Hepatocyte (in vitro differentiated cells): ENCODE results near the gene PTS. TPM values are rescaled to one million over a fixed set of nuclear protein-coding genes. Genes with fewer than 3 reads are reported as not detected.
A peak's percentile ranks its signal among the peaks of the same experiment; 100 is the strongest.

Source experiments
- DNase-seq: peaks from one replicate; pipeline ENCODE4 v3.0.0-alpha.2; 2016; ENCODE audit warnings: low spot score
- H2AFZ ChIP-seq: fragments of 200-600 bp; sonication (generic); 2 replicates; pipeline ENCODE4 v1.6.0; 2016; ENCODE audit warnings: antibody characterized with exemption, mild to moderate bottlenecking
- H3K27ac ChIP-seq: fragments of 200-600 bp; sonication (generic); 2 replicates; pipeline ENCODE4 v1.5.1; 2016; ENCODE audit warnings: mild to moderate bottlenecking
- H3K27me3 ChIP-seq: fragments of 200-600 bp; sonication (generic); 2 replicates; pipeline ENCODE4 v1.6.1; 2016
- H3K36me3 ChIP-seq: fragments of 200-600 bp; sonication (generic); replicated peaks from 2 replicates; pipeline ENCODE4 v1.5.1; 2016; ENCODE audit warnings: low read depth; ENCODE audit not compliant: insufficient read depth
- H3K4me1 ChIP-seq: fragments of 200-600 bp; sonication (generic); 2 replicates; pipeline ENCODE4 v1.5.1; 2016; ENCODE audit warnings: mild to moderate bottlenecking, moderate library complexity; ENCODE audit not compliant: insufficient read depth
- H3K4me2 ChIP-seq: fragments of 200-600 bp; sonication (generic); 2 replicates; pipeline ENCODE4 v1.6.0; 2016
- H3K4me3 ChIP-seq: fragments of 200-600 bp; sonication (generic); 2 replicates; pipeline ENCODE4 v1.5.1; 2016; ENCODE audit warnings: mild to moderate bottlenecking
- H3K79me2 ChIP-seq: fragments of 200-600 bp; sonication (generic); 2 replicates; pipeline ENCODE4 v1.6.0; 2017; ENCODE audit warnings: mild to moderate bottlenecking
- H3K9me2 ChIP-seq: fragments of 200-600 bp; sonication (generic); replicated peaks from 2 replicates; pipeline ENCODE4 v1.6.0; 2017; ENCODE audit warnings: mild to moderate bottlenecking; ENCODE audit not compliant: insufficient read depth
- H3K9me3 ChIP-seq: fragments of 200-600 bp; sonication (generic); 2 replicates; pipeline ENCODE4 v1.5.1; 2016; ENCODE audit warnings: low read depth, mild to moderate bottlenecking
- H4K20me1 ChIP-seq: fragments of 200-600 bp; sonication (generic); 2 replicates; pipeline ENCODE4 v1.6.0; 2016; ENCODE audit warnings: mild to moderate bottlenecking; ENCODE audit not compliant: insufficient read depth, poor library complexity, severe bottlenecking
- EZH2 ChIP-seq: fragments of 200-600 bp; sonication (generic); IDR thresholded peaks from 2 replicates; pipeline ENCODE4 v1.6.1; 2016; ENCODE audit warnings: antibody characterized with exemption, mild to moderate bottlenecking, borderline replicate concordance
- EZH2phosphoT487 ChIP-seq: fragments of 200-600 bp; sonication (generic); IDR thresholded peaks from one replicate; pipeline ENCODE4 v1.6.1; 2018; ENCODE audit warnings: antibody characterized with exemption, mild to moderate bottlenecking, low read depth, moderate library complexity; ENCODE audit not compliant: unreplicated experiment, severe bottlenecking
- WGBS: methylation state at CpG from one replicate; pipeline ENCODE4 v1.1.6; 2016; ENCODE audit warnings: low lambda C conversion rate; ENCODE audit errors: missing lambda C conversion rate; 5-methylcytosine and 5-hydroxymethylcytosine counted together
- polyA plus RNA-seq: library from polyadenylated mRNA; unstranded; fragments of >200 nt; fragmentation: Nextera tagmentation; extraction: Ambion mirVana; gene quantifications from 2 replicates; pipeline ENCODE4 v1.2.1, GENCODE V29; 2016
- total RNA-seq: library from RNA; depleted of rRNA; stranded (reverse); fragments of >200 nt; gene quantifications from 2 replicates; pipeline ENCODE4 v1.2.3, GENCODE V29; 2014
- TF ChIP-seq, protein P1 (sequence below): fragments of 200-600 bp; sonication (generic); IDR thresholded peaks from 2 replicates; pipeline ENCODE4 v1.5.1; 2016; ENCODE audit warnings: antibody characterized with exemption, mild to moderate bottlenecking; ENCODE audit not compliant: poor library complexity

The PTS gene
- total and polyA plus RNA-seq, 2 experiments from 2014 or later: 44.3 to 84.6 TPM

DNA sequence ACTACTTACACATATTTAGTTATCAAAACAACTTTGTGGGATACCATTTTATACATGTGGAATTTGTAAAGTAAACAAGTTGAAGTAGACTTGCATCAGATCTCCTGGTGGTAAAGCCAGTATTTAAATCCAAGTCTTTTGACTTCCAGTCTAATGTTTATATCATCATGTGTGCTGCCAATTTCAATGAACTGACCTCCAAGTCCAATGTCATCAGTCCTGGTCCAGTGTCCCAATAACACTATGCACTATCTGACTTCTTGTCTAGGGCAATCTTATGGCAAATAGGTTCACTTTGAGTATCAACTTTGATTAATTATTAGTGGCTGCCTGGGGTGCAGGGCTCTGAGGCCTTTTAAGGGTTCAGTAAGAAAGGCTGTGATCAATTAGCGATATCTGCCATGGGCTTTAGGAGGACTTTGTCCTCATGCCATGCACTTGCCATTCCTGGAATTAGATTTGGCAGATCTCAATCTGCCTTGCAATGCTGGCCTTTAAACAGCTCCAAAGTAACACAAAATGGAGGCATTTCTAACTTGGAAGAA lies 9.6 kb upstream of the PTS start:
- H3K27ac ChIP-seq: no peak overlapping the region
- no peak overlapping the region for H2AFZ ChIP-seq
- TF ChIP-seq, protein P1, sequence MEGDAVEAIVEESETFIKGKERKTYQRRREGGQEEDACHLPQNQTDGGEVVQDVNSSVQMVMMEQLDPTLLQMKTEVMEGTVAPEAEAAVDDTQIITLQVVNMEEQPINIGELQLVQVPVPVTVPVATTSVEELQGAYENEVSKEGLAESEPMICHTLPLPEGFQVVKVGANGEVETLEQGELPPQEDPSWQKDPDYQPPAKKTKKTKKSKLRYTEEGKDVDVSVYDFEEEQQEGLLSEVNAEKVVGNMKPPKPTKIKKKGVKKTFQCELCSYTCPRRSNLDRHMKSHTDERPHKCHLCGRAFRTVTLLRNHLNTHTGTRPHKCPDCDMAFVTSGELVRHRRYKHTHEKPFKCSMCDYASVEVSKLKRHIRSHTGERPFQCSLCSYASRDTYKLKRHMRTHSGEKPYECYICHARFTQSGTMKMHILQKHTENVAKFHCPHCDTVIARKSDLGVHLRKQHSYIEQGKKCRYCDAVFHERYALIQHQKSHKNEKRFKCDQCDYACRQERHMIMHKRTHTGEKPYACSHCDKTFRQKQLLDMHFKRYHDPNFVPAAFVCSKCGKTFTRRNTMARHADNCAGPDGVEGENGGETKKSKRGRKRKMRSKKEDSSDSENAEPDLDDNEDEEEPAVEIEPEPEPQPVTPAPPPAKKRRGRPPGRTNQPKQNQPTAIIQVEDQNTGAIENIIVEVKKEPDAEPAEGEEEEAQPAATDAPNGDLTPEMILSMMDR: no peak
- no peak for TF ChIP-seq EZH2phosphoT487
- TF ChIP-seq EZH2: no peak
- H4K20me1 ChIP-seq: no peaks in the 10 kb centered on the region
- H3K4me3 ChIP-seq: no peak overlapping the region
- 90% methylated on average over 1 of the region's 1 CpG for WGBS
- no peaks in the 10 kb centered on the region for H3K79me2 ChIP-seq
- H3K36me3 ChIP-seq: no peaks in the 10 kb centered on the region
- no peak for DNase-seq
- no peak overlapping the region for H3K4me2 ChIP-seq
- no peaks in the 10 kb centered on the region for H3K9me3 ChIP-seq
- peaks cover 9% of the 10 kb centered on the region for H3K4me1 ChIP-seq
- no peaks in the 10 kb centered on the region for H3K9me2 ChIP-seq
- H3K27me3 ChIP-seq: no peaks in the 10 kb centered on the region

DNA sequence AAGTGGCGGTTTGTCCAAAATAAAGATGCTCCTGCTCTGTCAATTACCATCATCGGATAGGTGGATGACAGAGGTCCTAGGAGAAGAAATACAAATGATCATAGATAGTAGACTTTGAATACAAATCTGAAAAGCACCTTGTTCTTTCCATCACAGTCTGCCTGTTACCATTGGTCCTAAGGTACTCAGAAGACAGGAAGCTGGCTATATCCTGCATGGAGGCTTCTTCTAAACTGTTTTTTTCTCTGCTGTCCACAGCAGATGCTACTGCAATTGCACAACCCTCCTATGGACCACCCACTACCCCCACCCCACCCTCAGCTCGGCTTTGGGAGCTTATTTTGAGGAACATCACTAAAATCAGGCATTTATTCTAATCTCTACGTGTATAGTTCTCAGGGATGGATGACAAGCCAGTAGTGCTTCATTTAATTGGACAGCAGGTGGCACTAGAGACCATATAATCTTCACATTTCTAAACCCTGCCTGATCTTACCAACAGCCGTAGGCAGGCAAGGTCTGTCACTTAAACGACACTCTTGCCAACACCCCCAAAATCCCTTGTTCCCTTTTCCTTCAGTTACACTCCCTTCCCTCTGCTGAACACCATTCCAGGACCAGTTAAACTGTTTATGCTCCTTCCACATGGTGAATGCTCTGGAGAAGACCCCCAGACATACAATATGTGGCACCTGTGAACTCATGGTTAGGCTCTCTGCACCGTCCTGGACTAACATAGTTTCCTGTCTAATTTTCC lies 6.6 kb upstream of the PTS start:
- Histone ChIP-seq H3K9me3 (no peaks in the 10 kb centered on the region), H3K4me2 (no peak overlapping the region), H3K4me1 (peaks cover 6% of the 10 kb centered on the region), H3K79me2 (no peaks in the 10 kb centered on the region), H3K4me3 (no peak overlapping the region), H2AFZ (no peak overlapping the region), H3K9me2 (no peaks in the 10 kb centered on the region), H3K27ac (no peak overlapping the region), H3K36me3 (no peaks in the 10 kb centered on the region), H3K27me3 (no peaks in the 10 kb centered on the region), H4K20me1 (no peaks in the 10 kb centered on the region)
- peak; percentile 77 for DNase-seq
- no peak for TF ChIP-seq EZH2phosphoT487
- TF ChIP-seq, protein P1: peak; percentile 86
- WGBS: 37% methylated on average over 7 of the region's 7 CpGs

DNA sequence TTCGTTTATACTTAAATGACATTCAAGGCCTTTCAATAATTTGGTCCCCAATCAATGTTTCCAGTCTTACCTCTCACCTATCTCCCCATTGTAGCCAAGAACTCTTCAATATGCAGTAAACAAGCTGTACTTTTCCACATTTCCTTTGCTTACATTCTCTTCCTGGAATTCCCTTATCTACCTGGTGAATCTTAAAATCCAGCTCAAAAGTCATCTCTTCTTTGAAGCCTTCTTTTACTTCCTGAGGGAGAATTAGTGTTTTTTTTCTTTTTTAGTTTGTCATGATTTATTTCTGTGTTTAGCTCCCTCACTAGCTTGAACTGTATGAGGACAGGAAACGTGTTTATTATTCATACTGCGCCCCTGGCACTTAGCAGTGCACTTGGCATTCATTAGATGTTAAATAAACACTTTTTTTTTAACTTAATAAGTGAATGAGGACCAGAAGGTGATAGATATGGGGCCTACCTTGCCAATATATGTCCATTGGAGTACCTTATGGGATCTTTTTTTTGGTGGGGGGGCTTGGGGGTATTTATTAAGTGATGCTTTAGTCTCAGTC lies 4.9 kb upstream of the PTS start:
- no peaks in the 10 kb centered on the region for H3K9me2 ChIP-seq
- H3K4me3 ChIP-seq: no peak overlapping the region
- WGBS: 53% methylated on average over 3 of the region's 3 CpGs
- no peak overlapping the region for H3K4me2 ChIP-seq
- H3K36me3 ChIP-seq: no peaks in the 10 kb centered on the region
- no peaks in the 10 kb centered on the region for H3K27me3 ChIP-seq
- no peak overlapping the region for H2AFZ ChIP-seq
- no peaks in the 10 kb centered on the region for H3K9me3 ChIP-seq
- H3K79me2 ChIP-seq: no peaks in the 10 kb centered on the region
- H3K4me1 ChIP-seq: peaks cover 6% of the 10 kb centered on the region
- TF ChIP-seq EZH2 (no peak), EZH2phosphoT487 (no peak)
- TF ChIP-seq, protein P1: no peak
- H4K20me1 ChIP-seq: no peaks in the 10 kb centered on the region
- DNase-seq: no peak
- H3K27ac ChIP-seq: no peak overlapping the region
